HG03575 (cell line): ENCODE measurements around the gene ERH.

ENCODE experiments used
- ATAC-seq: cut with Tn5 transposase; IDR thresholded peaks from one replicate; pipeline ENCODE4 v1.9.1; 2021; ENCODE audit not compliant: unreplicated experiment, insufficient number of reproducible peaks, low FRiP score; ENCODE audit errors: extremely low read depth

ERH gene

DNA sequence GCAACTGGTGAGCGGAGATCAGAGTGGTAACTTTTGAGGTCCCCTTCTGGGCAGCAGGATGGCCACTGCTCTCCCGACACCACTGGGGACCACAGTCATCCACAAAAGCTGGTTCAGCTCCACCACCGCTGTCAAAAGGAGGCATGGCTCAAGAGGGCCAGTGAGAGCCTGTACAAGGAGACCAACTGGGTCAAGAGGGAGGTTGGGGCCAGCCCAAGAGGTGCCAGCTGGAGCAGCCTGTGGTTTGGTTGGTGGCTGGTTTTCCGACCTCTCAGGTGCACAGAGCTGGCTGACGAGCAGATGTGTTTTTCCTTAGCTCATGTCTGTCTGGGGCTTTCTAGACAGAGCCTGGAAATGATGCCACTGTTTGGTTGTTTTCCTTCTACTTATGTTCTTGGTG, 60.1 kb downstream of the ERH start:
- ATAC-seq = no peak

DNA sequence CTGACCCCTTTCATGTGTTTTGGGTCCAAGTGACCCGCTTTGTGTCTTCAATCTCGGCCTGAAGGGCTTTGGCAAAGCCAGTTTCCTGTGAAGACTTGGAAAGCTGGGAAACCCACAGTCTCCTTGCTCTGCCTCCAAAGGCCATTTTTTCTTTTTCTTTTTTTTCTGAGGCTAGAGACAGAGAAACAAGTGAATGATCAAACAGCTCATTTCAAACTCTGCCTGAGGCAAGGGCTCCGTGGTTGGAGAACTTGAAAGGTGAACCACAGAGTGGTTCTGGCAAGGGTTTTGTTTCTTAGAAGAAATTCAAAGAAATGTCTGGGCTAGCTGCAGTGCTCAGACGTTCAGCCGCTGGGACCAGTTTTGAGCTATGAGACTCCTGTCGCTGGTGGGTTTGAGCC, 62.7 kb downstream of the ERH start:
- no peak for ATAC-seq

DNA sequence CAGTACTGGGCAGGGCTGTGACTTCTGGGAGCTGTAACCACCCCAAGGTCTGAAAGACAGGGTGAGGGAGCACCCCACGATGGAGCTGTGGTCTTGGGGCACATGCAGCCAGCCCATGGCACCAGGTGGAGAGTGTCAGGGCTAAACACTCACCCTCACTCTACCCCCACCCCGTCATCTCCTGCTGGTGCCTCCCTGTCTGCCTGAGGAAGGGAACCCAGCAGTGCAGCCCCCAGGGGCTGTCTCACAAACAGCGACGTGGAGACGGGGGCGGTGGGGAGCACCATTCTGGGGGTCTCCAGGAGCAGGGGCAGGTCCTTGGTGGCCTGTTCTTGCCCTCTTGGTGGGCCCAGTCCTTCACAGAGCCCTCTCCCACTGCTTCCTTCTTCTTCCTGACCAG, 63.5 kb downstream of the ERH start:
- ATAC-seq = no peak

DNA sequence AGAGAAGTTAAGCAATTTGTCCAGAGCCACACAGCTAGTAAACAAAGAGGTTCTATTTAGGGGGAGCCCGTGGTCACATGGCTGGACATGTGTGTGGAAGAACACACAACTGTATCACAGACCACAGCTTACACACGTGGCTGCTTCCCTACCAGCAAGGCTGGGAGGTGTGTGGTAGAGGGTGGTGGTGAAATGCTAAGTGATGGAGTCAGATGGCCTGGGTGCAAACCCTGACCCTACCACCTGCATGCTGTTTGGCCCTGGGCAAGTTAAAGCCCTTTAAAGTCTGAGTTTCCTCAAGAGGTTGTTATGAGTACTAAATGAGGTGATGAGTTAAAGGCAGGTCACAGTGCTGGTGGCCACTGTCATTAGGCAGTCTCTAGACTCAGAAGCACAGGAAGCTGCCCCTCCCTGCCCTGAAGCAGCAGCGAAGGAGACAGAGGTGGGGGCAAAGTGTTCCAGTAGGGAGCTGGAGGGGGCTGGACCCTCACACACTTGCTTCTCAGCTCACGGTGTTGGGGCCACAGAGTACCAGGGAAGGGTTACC, 64.2 kb downstream of the ERH start:
- no peak for ATAC-seq

DNA sequence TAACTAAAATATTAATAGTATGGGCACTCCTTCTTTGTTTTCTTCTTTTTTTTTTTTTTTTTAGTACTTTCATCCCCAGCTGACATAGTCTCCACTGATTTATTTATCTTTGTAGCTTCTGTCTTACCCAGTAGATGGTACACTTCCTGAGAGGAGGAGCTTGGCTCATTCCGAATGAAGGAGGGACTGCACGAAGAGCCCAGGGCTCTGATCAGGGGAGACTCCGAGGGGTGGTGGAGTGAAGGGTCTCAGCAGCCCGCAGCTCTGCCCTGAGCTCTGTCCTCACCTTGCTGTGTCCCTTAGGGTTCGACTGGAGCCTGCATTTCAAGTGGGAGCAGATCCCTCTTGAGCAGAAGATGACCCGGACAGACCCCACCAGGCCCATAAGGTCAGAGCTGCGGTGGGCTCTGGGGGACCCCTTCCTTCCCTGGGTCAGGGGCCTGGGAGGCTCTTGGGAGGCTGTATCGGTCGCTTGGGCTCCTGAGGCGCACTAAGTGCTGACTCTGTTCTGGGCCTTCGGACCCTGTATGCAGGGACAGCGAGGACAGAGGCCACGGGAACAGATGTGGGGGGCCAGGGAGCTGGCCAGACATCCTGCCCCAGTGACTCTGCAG, 65.2 kb downstream of the ERH start:
- ATAC-seq = no peak

DNA sequence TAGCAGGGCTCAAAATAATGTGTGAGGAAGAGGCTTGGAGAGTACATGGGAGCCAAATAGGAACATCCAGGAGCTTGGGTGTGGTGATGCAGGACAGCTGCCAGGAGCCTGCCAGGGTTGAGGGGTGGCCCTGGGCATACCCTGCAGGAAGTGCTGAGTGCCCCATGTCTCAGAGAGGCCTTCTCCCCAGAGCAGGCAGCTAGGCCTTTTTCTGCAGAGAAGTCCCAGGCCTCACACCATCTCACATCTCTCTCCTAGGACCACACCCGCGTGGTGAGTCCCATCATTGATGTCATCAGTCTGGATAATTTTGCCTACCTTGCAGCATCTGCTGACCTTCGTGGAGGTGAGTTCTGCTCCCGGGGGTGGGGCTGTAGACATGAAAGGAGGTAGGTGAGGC, 66.9 kb downstream of the ERH start:
- ATAC-seq = no peak
